ENCODE results near the gene USB1.

Gene USB1

DNA sequence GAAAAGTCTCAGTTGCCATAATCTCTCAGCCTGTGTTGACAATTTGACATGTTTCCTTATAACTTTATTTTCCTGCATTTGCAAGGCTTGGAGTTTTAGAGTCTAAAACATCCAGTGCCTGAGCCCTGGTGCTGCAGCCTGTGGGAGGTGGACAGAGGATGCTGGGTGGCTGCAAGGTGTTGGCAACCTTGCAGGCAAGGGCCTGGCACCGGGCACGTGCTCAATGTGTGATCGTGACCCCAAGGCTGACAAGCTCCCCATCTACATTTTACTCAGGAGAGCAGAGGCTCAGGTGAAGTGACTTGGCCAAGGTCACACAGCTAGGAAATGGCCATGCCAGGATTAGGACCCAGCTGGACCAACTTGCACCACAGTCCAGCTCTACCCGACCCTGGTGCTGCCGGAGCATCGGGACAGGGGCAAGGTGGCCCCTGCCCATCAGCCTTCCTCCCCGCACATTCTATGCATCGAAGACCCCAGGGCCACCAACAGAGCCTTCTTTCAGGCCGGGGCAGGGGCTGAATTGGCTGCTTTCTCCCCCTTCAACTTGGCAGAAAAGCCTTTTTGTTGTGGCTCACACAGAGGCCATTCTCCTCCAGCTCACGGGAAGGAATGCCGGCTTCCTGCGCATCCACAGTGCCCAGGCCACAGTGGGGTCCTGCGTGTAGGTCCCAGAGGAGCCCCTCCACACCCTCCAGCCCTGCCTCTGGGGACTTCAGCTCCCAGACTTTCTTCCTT is 47.5 kb downstream of the USB1 start:
- DNase-seq (ENCODE audit: low spot score), result no peak

DNA sequence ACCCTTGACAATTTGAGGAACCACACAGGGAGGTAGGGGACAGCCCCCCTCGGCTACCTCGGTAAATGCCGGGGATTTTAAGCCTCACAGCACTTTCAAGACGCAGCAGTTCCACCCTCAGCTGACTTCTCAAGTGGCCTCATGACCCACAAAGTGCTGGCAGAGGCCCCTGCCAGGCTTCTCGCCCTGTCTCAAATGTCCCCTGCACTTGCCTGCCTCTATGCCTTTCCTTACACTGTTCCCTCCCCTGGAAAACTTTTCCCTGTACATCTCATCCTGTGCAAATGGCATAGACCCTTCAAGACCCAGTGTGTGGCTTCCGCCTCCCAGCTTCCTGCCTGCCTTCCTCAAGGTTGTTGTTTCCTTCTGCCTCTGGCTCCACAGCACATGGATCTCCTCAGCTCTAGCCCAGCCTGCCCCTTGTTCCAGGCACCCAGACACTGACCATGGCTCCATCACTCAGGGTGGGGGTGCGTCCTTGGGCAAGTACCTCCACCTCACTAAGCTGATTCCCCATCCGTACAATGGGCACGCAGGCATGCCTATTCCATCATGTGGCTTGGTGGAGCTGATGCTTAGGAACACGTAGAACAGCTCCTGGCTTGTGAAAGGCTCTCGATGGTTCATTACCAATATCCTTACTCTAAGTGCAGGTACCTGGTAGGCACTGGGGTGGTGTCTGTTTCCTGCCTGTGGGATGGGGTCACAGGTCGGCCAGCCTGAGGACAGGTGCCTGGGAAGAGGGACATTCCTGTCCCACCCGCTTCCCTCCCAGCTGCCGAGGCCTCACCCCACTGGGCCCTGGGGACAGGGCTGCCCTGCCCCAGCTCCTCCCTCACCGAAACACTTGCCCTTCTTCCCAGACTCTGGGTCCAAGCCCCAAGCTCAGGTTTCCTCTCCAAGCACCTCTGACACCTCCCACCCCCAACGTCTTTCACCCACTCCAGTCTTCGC is 48.3 kb downstream of the USB1 start:
- DNase-seq (ENCODE audit: low spot score), result no peak

DNA sequence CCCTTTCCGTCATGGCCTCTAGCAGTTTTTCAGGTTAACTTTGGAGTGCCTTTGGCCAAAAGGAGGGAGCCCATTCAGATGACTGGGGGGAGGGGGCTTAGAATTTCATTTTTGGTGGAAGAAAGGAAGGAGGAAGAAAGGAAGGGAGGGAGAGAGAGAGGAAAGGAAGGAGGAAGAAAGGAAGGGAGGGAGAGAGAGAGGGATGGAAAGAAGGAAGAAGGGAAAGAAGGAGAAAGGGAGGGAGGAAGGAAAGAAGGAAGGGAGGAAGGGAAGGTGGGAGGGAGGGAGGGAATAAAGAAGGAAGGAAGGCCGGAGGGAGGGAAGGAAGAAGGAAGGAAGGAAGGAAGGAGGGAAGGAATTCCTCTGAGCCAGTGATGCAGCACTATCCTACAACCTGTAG is 50.1 kb downstream of the USB1 start:
- no peak for DNase-seq (ENCODE audit: low spot score)

DNA sequence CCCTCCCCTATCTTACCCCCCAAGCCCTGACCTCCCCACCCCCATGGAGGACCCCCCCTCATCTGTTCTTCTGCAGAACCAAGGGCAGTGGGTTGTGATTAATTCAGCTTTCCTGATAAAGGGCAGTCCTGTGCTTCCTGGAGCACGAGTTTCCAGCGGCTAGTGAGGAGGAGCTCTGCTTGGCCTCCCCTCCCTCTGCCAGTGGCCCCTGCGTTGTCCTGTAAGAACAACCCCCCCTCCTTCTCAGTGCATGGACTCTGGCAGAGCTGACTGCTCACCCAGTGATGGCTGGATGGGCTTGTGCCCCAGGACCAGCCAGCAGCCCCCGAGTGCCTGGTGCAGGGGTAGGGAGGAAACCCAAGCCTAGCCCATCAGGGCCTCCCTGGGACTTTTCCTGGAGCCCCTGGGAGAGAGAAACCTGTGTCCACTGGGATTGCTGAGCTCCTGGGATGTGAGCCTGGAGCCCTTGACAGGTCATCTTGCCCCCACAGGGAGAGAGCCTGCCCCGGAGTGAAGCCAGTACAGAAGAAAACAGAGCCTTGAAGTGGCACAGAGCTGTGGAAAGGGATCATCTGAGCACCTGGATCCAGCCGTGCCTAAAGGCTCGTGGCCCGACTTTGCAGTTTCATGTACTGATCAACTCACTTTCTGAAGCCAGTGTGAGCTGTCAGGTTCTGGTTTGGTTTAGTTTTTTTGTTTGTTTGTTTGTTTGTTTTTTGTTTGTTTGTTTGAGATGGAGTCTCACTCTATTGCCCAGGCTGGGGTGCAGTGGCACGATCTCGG is 50.8 kb downstream of the USB1 start:
- no peak for DNase-seq (ENCODE audit: low spot score)

DNA sequence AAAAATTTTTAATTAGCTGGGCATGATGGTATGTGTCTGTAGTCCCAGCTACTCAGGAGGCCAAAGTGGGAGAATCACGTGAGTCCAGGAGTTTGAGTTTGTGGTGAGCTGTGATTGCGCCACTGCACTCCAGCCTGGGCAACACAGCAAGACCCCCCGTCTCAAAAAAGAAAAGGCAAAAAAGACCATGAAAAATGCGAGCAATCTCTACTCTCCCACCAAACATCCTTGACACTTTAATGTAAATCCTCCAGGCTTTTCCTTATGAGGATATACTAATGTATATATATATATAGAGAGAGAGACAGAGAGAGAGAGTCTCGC is 52.4 kb downstream of the USB1 start:
- no peak for DNase-seq (ENCODE audit: low spot score)

DNA sequence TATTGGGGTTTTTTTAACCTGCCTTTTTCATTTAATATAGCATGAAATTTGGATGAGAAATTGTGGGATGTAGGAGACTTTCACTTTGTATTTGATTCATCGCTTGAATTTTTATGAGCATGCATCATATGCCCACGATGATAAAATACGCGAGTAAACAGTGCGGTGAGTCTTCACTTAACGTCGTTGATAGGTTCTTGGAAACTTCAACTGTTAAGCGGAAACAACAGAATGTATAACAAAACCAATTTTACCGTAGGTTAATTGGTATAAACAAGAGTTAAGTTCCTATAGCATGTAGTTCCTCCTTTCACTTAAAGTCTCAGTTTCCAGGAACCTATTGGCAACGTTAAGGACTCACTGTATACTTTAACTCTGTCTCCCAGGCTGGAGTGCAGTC is 53.1 kb downstream of the USB1 start:
- no peak for DNase-seq (ENCODE audit: low spot score)

DNA sequence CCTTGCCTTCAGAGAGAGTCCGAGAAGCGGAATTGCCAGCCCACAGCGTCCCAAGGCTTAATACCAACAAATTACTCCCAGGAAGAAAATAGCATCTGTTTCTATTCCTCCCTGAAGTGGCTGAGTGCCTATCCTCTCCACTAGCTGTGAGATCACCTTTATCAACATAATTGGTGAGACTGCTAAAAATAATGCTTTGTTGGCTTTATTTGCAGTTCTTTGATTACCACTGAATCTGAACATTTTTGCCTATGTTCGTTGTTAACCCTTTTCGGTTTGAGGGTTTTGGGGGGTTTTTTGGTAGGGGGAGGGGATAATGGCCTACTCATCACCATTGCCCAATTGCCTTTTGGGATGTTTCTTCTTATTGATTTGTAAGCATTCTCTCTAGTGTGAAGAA is 55.4 kb downstream of the USB1 start:
- DNase-seq (ENCODE audit: low spot score), result no peak

GRCh38 chr16:58057121-58057520 is 55.9 kb downstream of the USB1 start:
- no peak for DNase-seq (ENCODE audit: low spot score)

- DNase-seq (ENCODE audit: low spot score), result no peak
These were observed 56.6 kb downstream of the USB1 start for GRCh38 chr16:58057784-58058183.

DNA sequence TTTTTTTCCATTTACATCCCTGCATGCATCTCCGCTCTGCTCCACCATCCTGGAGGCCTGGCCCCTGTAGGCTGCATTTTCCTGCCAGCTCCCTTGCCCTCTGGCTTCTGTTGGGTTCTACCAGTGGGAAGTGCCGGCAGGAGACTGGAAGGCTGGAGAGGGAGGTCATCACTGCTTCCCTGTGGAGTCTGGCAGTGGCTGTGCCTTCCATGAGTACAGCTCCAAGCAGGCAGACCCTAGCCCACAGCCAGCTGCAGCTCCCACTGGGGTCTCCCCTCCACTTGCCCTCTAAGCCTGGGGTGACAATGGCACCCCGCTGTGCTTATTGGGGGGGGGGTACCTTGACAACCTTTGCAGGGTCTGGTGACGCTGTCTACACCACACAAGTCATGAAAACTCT is 61.6 kb downstream of the USB1 start:
- DNase-seq (ENCODE audit: low spot score), result no peak

DNA sequence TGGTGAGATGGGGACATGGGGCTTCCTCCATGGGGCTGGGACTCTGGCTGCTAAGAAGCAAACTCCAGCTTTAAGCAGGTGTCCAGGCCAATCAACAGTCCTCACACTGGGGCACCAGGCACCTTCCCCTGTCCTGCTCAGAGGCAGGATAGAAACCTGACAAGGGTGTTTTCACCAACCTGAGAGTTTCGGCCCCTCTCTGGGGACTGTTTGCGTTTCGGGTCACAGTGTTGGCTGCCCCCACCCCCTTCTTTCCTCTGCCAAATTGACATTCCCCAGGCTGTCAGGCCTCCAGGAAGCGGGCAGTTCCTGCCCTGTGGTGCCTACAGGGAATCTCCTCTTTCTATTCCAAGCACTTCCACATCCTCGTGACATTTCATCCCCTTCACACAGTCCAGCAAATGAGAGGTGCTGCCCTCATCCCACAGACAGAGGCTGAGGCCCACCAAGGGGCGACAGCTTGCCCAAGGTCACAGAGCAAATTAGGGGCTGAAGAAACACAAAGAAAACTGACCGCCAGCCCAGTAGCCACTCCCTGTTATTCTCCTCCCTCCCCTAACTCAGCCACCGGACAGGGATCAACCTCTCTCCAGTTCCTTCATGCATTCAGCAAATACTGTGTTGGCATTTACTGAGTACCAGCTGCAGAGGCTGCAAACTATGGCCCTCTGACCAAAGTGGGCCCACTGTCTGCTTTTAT is 62.3 kb downstream of the USB1 start:
- DNase-seq (ENCODE audit: low spot score), result peak; percentile 15

DNA sequence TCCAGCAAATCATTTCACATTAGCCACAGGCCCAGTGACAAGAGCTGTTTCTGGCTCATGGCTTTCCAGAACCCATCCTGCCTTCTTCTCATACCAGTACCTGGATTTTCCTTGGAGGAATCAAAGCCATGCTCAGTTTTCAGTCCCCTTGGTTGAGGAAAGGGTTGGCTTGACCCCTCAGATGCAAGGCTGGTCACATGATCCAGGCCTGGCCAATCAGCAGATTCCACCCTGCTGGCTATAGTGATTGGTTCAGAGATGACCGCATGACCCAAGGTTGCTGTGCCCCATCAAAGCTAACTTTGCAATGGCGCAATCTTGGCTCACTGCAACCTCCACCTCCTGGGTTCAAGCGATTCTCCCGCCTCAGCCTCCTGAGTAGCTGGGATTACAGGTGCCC is 69.4 kb downstream of the USB1 start:
- no peak for DNase-seq (ENCODE audit: low spot score)

Data from kidney tubule cell (primary cell).